ENCODE measurements around the gene ACTN1.

DNA sequence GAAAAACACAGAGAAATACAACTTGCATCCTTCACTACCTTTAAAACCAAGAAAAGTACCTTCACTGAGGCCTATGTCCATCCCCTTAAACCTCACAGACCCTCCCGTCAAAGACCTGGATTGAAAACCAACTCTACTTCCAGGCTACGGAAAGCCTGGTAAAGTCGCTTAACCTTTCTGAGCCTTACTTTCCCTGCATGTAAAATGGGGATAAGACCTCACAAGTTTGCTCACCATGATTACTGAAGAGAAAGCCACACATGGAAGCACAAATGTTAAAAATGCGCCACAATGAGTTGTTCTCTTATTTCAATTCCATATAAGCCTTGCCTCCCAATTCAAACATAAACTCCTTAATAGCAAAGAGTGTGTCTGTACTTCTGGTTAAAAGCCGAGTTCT is 8.4 kb downstream of the ACTN1 start:
- no peak for TF ChIP-seq CTCF (IDR thresholded peaks at IDR 0.05 in 4 of 5, conservative IDR thresholded peaks at IDR 0.05 in 1 of 5)
- no peak for TF ChIP-seq POLR2A (IDR thresholded peaks at IDR 0.05)
